ENCODE measurements around the gene MAP3K14.

GRCh38 chr17:45338996-45339535, 22.2 kb upstream of the MAP3K14 start:
- no peak for TF ChIP-seq JUND (IDR thresholded peaks at IDR 0.05)
- TF ChIP-seq USF2 (IDR thresholded peaks at IDR 0.05; ENCODE audit: borderline replicate concordance, low read depth, low read length): no peak
- no peak for TF ChIP-seq CHD2 (IDR thresholded peaks at IDR 0.05; ENCODE audit: low read length, partially characterized antibody)
- TF ChIP-seq CTCF (IDR thresholded peaks at IDR 0.05): no peak
- TF ChIP-seq ZBTB33 (IDR thresholded peaks at IDR 0.05; ENCODE audit: borderline replicate concordance, low read depth): no peak
- TF ChIP-seq SMC3 (IDR thresholded peaks at IDR 0.05; ENCODE audit: low read depth, low read length): no peak

Measured in SK-N-SH (cell line).